ENCODE measurements around the gene CD226.

DNA sequence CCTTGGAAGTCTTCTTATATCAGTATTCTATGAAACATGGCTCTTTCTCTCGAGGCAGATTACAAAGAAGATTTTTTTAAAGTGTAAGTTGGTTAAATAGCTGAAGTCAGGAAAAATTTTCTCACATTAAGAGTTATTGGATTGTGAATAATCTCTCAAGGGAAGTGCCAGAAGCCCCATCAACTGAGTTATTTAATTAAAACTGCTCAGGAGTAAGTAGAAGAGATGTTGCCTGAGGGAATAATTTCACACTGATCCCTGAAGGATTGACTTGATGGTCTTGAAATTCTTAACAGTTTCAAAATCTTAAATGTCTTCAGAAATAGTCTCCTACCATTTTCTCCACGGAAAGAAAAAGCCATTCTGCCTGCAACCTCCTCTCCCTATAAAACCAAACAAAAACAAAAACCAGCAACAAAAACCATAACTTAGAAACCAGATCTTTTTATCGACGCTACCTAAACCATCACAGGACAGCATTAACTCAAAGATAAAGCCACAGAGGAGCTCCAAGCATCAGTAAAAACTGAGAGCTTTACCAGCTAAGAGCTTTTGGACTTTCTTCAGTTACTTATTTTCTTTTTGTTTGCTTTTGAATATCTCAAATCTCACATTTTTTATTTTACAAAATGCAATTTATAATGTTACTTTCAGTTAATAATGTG lies 12.9 kb downstream of the CD226 start:
- TF ChIP-seq, protein P1, sequence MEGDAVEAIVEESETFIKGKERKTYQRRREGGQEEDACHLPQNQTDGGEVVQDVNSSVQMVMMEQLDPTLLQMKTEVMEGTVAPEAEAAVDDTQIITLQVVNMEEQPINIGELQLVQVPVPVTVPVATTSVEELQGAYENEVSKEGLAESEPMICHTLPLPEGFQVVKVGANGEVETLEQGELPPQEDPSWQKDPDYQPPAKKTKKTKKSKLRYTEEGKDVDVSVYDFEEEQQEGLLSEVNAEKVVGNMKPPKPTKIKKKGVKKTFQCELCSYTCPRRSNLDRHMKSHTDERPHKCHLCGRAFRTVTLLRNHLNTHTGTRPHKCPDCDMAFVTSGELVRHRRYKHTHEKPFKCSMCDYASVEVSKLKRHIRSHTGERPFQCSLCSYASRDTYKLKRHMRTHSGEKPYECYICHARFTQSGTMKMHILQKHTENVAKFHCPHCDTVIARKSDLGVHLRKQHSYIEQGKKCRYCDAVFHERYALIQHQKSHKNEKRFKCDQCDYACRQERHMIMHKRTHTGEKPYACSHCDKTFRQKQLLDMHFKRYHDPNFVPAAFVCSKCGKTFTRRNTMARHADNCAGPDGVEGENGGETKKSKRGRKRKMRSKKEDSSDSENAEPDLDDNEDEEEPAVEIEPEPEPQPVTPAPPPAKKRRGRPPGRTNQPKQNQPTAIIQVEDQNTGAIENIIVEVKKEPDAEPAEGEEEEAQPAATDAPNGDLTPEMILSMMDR (IDR thresholded peaks at IDR 0.05), result no peak
- no peak for TF ChIP-seq POLR2A (IDR thresholded peaks at IDR 0.05)
